Activated CD8-positive, alpha-beta memory T cell treated with anti-CD3 and anti-CD28 coated beads, Interleukin-2, amount 50 U/mL, for 1 hour (primary cell): ENCODE data around the gene BACH1.

Experiments used
- DNase-seq: peaks from one replicate; pipeline ENCODE4 v3.0.0-alpha.2; 2020; ENCODE audit errors: extremely low read depth

The BACH1 gene

GRCh38 chr21:29290240-29290639, 8.5 kb upstream of the BACH1 start:
- DNase-seq, result no peak

- DNase-seq, result no peak
Observed at GRCh38 chr21:29293495-29293894, 5.2 kb upstream of the BACH1 start.

DNA sequence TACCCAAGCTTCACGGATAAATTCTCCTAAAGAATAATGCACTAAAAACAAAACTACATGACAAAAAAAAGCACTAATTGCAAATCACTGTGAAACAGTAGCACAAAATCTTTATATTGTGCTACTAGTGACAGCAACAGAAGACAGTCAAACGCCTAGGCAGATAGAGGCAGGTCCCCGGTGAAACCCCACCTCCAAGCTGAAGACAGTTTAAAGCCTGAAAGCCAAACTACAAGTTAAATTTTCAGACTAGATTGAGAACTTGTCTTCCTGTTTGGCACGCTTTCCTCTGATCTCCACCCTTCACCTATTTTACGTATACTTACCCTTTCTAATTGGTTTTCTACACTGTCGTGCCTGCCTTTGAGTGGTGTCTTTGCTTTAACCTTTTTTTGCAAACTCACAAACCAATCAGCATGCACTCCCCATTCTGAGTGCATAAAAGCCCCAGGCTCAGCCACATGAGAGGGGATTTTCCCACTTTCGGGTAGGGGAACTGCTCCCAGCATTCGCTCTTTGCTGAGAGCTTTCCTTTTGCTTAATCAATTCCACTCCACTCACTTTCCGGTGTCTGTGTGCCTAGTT, 3.6 kb upstream of the BACH1 start:
- DNase-seq, result no peak

DNA sequence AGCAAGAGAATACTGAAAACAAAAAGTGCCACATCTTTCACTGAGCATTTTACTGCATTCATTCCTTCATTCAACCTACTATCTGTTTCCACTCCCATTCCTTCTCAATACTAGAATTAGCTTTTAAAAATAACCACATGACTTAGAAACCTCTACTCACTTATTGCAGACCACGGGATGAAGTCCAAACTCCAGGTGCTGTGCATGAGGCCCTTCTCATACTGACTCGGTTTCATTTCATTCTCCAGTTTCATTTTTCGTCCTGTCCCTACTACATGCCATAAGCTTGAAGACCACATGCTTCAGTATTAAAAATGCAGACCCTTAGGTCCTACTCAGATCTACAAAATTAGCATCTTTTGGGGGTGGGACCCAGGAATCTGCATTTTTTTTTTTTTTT, 2.3 kb upstream of the BACH1 start:
- no peak for DNase-seq

- DNase-seq, result no peak
Observed at GRCh38 chr21:29297483-29298347, 1.0 kb upstream of the BACH1 start.

GRCh38 chr21:29299046-29299915, 559 bp downstream of the BACH1 start:
- DNase-seq, result peak; percentile 36

DNA sequence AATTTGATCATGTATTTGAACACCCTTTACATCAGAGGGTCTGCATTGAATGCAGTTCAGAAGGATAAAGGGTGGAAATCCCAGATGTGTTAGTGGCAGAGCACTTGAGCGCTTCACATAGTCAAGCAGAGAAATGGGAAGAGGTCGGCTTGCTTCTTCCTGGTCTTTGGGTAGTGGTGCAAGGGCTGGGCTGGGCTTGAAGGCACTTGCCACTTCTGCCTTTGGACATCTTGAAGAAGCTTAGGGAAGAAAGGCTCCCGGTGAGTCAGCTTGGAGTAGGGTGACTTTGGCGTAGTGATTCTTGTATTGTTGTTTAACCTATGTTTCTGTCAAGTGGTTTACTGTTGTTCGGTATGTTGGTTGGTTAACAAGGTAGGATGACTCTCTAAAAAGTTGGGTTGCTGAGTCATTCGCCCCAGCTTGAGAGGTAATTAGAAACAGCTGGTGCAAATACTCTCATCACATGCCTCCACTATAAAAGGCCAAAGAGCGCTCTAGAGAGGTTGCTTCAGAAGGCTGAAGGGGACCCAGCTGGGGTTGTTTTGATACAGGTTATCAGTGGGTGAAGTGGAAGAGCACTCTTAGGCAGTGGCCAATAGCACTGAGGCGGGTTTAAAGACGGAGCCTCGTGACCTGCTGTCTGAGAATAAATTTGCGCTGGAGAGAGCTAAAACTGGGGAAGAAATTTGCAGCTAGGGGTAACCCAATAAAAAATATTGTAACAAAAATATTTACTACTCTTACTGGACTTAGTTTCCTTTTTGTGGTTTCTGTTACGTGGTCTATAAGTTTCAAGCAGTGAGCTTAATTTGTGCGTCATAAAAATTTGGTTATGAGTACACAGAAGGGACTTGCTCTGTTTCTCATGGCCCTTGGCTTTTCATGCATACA, 1.4 kb downstream of the BACH1 start:
- DNase-seq, result peak; percentile 36

GRCh38 chr21:29300807-29301138, 2.1 kb downstream of the BACH1 start:
- DNase-seq, result no peak

- DNase-seq, result no peak
Observed at GRCh38 chr21:29301691-29302090, 3.0 kb downstream of the BACH1 start.

GRCh38 chr21:29302359-29302875, 3.7 kb downstream of the BACH1 start:
- no peak for DNase-seq

DNA sequence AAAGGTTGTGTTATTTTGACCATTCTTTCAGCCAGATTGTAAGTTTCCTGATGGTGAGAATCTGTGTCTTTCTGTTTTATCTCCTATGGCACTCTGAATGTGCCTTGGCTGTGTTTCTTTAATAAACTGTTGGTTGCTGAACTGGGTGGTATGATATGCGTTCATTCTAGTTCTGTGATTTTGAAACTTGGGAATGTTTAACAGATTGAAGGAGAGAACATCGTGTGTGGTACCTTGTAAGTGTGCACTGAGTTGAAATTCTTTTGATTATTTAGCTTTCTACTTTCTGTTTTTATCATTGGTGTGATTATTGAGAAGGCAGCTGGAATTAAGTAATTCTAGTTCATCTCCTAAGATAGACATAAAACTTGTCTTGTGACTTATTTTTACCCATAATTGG, 4.6 kb downstream of the BACH1 start:
- DNase-seq, result no peak

- DNase-seq, result no peak
Observed at GRCh38 chr21:29304597-29304996, 5.9 kb downstream of the BACH1 start.

GRCh38 chr21:29305068-29305467, 6.3 kb downstream of the BACH1 start:
- DNase-seq, result no peak

- no peak for DNase-seq
Observed at GRCh38 chr21:29305561-29305960, 6.8 kb downstream of the BACH1 start.

GRCh38 chr21:29306920-29307319, 8.2 kb downstream of the BACH1 start:
- no peak for DNase-seq

DNA sequence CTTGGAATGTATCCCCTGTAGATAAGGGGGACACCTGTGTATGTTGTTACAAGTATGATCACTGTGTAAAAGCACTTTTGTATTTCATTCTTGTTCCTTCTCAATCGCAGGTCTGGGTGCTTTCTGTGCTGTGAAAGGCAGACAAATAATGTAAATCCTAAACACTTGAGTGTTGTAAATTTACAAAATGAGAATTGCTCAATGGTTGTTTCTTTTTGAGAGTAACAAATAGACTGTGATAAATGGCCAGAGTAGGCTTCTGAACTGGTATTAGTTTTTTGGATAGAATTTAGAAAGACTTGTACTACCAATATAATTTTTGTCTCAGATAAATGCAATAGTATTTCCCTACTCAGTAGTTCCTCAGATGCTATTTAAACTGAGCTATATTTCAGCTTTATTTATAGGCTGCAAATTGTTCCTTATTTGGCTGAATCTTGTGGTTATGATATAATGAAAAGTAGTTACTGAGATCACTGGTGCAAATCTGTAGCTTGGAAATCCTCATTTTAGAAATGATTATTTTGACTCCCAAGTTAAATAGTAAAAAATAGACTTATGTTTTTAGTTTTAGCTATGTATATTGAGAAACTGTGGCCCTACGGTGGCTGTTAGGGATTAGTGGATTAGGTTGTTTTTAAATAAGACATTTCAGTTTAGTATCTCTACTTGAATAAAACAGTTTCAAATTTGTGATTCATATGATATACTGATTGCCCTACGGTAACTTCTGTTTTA, 9.2 kb downstream of the BACH1 start:
- DNase-seq, result no peak

GRCh38 chr21:29308456-29308783, 9.7 kb downstream of the BACH1 start:
- DNase-seq, result no peak

DNA sequence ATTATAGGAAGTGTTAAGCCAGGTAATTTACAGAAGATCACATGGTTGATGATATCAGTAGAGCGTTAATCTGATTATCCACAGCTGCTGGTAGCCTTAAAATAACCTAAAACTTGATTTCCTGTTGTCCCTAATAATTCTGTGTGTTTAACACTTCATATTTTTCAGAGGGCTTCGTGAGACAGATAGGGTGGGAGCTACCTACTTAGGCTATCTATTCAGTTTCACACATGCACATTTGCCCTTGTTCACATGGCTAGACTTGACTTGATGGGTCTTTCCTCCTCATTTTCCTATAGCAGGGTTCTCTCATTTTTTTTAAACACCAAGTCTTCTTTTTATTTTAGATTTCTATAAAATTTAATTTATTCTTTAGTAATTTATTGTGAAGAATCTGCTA, 11.0 kb downstream of the BACH1 start:
- no peak for DNase-seq

DNA sequence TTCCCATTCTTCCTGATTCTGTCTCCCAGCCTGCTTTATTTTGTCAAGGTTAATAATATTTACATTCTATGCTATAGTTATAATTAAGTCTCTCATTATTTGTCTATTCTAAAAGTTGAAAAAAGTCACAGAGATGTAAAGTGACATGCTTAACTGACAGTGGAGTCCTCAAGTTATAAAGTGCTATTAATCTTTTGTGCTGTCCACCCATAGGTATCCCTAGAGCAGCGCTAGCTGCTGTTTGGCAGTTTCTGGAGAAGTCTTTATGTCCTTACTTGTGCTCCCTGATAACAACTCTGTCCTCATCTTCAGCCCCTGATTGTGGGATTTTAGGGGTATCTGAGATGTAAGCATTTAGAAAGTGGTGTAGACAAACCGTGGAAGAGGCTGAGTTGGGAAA, 13.1 kb downstream of the BACH1 start:
- DNase-seq, result no peak

GRCh38 chr21:29312981-29313380, 14.3 kb downstream of the BACH1 start:
- DNase-seq, result no peak
